ENCODE measurements around the gene CHTF8.
A peak's percentile ranks its signal among the peaks of the same experiment; 100 is the strongest.
"Not testable (repeated sequence)": the region's sequence is repeated elsewhere in the genome, so short reads cannot be mapped to it uniquely, and the experiment has no call there.

Gene CHTF8

DNA sequence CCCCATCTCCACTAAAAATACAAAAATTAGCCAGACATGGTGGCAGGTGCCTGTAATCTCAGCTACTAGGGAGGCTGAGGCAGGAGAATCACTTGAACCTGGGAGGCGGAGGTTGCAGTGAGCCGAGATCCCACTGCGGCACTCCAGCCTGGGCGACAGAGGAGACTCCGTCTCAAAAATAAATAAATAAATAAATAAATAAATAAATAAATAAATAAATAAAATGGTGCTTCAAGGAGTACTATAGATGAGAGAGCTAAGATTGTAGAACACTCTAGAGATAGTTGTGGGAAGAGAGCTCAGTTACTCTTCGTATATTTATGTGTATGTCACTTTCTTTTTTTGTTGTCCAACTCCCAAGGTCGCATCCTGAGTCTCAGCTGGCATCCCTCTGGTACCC is 7.1 kb upstream of the CHTF8 start:
- not testable (repeated sequence) for DNase-seq (ENCODE audit: low read depth in 2 of 3, low spot score in 1 of 3)

DNA sequence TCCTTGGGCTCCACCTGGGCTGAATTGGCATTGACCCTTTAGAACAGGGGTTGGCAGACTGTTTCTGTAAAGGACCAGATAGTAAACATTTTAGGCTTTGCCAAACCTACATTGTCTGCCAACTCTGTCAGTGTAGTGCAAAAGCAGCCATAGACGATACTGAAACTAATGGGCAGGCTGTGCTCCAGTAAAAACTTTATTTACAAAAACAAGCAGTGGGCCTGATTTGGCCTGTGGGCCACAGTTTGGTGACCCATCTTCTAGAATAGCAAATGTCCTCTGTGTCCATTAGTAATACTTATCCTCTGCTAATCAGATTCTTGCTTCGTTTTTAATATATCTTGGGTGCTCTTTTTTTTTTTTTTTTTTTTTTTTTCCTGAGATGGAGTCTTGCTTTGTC is 6.2 kb upstream of the CHTF8 start:
- no peak for DNase-seq (ENCODE audit: low read depth in 2 of 3, low spot score in 1 of 3)

DNA sequence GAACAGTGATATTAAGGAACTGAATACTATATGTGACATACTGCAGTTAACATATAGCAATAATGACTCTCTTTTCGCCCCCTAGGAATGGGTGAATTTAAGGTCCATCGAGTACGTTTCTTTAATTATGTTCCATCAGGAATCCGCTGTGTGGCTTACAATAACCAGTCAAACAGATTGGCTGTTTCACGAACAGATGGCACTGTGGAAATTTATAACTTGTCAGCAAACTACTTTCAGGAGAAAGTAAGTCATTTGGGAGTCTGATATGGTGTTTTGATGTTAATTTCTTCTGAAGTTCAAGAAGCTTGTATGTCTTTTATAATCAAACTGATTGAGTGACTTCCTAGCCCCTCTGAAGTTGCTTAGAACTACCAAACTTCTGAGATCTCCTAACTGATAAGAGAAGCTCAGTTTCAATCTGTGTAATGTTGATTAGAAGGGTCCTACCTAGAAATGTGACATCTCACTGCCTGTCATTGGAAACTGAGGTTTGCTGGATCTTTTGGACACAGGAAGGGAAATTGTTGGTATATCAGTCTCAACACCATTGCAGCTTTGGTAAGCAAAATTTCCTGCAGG is 1.1 kb upstream of the CHTF8 start:
- DNase-seq (ENCODE audit: low read depth in 2 of 3, low spot score in 1 of 3): no peak

- DNase-seq (ENCODE audit: low read depth in 2 of 3, low spot score in 1 of 3): peak; percentile 64 to 79 (median 66)
These were observed 457 bp downstream of the CHTF8 start for GRCh38 chr16:69131839-69132423.

- DNase-seq (ENCODE audit: low read depth in 2 of 3, low spot score in 1 of 3): no peak
These were observed 1.1 kb downstream of the CHTF8 start for GRCh38 chr16:69131167-69131838.

DNA sequence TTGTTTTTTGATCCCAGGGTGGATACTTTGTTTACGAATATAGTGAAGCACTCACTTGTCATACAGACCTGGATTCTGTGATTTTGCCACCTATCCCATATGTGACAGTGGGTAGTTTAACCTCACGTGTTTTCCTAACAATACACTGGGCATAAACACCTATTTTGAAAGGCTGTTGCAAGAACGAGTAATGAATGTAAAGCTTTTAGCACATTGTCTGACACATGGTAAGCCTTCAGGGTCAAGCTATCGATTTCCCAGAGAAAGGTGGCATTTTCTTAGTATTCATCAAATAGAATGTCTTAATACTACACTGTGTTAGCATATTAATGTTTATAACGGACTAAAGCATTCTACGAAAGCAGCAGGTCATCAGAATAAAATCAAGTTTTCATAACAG is 1.9 kb downstream of the CHTF8 start:
- DNase-seq (ENCODE audit: low read depth in 2 of 3, low spot score in 1 of 3): no peak

DNA sequence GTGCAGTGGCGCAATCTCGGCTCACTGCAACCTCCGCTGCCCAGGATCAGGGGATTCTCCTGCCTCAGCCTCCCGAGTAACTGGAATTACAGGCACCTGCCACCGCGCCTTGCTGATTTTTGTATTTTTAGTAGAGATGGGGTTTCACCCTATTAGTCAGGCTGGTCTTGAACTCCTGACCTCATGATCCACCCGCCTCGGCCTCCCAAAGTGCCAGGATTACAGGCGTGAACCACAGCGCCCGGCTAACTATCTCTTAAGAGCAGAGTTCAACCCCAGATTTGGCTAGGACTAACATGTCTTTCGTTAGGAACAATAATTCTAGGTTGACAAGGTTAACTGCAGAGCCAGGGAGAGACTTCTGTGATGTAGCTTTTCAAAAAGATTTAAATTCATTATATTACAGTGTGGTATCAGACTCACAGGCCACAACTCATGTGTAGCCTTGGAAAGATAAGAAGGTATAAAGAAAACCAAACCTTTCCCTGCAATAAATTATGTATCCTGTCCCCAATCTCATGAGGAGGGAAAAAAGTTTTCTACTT is 4.3 kb downstream of the CHTF8 start:
- DNase-seq (ENCODE audit: low read depth in 2 of 3, low spot score in 1 of 3): no peak

DNA sequence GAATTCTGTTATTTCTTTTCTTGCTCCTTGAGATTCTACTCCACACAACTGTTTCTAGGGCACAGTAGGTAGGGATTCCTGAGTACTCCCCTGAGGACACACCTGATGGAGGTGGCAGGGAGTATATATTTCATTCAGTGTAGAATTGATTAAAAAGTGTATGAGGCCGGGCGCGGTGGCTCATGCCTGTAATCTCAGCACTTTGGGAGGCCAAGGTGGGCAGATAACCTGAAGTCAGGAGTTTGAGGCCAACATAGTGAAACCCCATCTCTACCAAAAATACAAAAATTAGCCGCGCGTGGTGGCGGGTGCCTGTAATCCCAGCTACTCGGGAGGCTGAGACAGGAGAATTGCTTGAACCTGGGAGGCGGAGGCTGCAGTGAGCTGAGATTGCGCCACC is 5.6 kb downstream of the CHTF8 start:
- not testable (repeated sequence) for DNase-seq (ENCODE audit: low read depth in 2 of 3, low spot score in 1 of 3)

DNA sequence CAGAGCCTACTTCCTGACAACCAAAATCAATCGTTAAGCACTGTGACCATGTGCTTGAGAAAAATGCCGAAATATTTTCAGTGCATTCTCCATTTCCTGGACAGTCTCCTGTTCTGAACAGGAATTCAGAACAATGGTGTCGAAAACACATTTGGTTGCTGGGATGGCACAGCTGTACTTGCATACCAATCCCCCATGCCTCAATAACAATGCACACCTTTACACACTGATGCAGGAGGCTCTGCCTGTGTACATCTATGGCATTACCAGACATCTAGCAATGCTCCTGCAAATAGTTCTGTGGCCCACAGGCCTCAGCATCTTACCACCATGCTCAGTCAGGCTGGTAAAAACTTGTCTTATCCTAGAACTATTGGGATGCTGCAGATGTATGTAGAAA is 6.2 kb downstream of the CHTF8 start:
- no peak for DNase-seq (ENCODE audit: low read depth in 2 of 3, low spot score in 1 of 3)

DNA sequence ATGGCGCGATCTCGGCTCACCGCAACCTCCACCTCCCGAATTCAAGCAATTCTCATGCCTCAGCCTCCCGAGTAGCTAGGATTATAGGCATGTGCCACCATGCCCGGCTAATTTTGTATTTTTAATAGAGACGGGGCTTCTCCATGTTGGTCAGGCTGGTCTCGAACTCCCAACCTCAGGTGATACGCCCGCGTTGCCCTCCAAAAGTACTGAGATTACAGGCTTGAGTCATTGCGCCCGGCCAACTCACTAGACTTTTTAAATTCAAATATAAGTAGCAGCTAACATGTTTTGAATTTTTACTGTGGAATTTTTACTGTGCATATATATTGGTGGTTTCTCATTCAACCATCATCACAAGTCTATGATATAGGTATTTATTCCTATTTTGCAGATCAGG is 7.4 kb downstream of the CHTF8 start:
- DNase-seq (ENCODE audit: low read depth in 2 of 3, low spot score in 1 of 3): not testable (repeated sequence)

GRCh38 chr16:69124406-69124805 is 8.0 kb downstream of the CHTF8 start:
- DNase-seq (ENCODE audit: low read depth in 2 of 3, low spot score in 1 of 3): not testable (repeated sequence)

DNA sequence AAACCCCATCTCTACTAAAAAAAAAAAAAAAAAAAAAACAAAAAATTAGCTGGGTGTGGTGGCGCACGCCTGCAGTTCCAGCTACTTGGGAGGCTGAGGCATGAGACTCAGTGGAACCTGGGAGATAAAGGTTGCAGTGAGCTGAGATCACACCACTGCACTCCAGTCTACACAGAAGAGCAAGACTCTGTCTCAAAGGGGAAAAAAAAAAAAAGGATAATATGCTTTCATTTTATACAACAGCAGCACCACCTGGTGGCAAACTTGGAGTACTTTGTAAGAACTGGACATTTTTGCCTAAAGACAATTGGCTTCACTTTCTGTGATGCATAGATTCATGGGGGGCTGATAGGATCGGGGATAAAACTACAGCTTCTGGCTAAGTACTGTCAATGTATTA is 8.5 kb downstream of the CHTF8 start:
- DNase-seq (ENCODE audit: low read depth in 2 of 3, low spot score in 1 of 3): peak; percentile 10 to 51 (median 41)

GRCh38 chr16:69120096-69120664 is 12.2 kb downstream of the CHTF8 start:
- no peak for DNase-seq (ENCODE audit: low read depth in 2 of 3, low spot score in 1 of 3)

GRCh38 chr16:69119536-69119935 is 12.9 kb downstream of the CHTF8 start:
- no peak for DNase-seq (ENCODE audit: low read depth in 2 of 3, low spot score in 1 of 3)

DNA sequence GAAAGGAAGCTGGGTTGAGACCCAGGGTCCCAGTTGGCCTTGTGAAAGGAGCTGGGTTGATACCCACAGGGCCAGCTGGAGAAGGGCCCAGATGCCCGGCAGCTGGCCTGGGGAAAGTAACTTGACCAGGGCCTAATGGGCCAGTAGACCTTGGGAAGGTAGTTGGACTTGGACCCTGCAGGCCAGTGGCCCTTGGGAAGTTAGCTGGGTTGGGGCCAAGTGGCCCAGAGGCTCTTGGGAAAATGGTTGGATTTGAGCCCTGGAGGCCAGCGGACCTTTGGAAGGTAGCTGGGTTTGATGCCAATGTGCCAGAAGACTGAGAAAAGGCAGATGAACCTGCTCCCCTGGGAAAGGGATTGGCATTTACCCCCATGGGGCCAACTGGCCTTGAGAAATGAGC is 13.4 kb downstream of the CHTF8 start:
- no peak for DNase-seq (ENCODE audit: low read depth in 2 of 3, low spot score in 1 of 3)

DNA sequence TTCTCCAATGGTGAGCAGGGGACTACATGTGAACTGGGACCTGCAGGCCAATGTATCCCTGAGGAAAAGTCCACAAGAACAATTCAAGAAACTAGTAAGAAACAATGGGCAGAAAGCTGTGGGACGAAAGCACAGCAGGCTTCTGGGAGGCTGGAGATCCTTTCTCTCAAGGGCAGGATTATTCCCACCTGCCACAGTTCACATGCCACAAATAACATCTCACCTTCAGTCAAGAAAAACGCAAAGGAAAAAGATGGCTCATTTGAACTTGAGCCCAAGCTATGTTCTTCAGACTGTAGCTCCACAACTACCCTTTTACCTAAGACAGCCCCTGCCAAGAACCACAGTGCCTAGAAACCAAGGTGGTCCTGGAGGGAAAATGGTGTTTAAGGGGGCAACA is 13.9 kb downstream of the CHTF8 start:
- DNase-seq (ENCODE audit: low read depth in 2 of 3, low spot score in 1 of 3): no peak

DNA sequence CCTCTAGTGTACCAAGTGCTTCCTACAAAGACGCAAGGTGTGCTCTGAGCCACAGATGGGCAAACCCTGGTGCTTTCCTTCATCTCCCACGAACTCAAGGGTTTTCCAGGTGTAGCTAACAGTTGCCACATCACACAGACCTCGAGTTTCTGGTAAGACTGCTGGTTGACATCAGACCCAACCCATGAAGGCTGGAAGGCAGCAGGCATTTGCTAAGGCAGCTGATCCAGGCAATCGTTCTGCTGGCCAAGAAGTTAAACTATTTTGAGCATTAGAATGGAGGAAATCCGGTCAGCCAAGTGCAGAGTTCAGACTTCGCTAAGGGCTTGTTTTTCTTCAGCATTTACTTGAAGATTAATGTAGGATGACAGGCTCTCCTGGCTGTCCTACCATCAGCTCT is 15.5 kb downstream of the CHTF8 start:
- no peak for DNase-seq (ENCODE audit: low read depth in 2 of 3, low spot score in 1 of 3)

DNA sequence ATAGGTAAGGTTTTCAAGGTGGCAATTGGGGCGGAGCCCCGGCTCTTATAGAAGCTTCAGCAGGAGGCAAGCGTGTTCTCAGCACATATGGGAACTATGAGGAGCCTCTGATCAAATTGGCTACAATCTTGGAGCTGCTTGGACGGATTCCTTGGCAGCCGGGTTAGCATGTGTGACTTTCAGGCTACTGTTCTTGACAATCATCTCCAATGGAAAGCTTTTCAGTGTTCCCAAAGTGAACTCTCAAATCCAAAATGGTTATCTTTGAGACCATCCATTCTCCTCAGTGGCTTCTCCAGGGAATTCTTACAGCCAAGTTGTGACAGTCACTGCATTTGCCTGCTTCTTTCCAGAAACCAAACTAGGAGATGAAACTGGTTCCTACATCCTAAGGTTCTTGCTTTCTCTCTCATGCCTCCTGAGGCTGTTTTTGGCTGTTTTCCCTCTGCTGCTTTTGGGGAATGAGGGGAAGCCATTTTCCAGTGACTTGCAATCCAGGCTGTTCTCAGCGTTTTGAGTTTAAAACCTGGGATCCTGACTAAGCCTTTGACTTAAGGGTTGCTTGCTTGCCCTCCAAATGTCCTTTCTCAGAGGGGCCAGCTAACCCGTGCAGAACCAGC is 16.0 kb downstream of the CHTF8 start:
- no peak for DNase-seq (ENCODE audit: low read depth in 2 of 3, low spot score in 1 of 3)

DNA sequence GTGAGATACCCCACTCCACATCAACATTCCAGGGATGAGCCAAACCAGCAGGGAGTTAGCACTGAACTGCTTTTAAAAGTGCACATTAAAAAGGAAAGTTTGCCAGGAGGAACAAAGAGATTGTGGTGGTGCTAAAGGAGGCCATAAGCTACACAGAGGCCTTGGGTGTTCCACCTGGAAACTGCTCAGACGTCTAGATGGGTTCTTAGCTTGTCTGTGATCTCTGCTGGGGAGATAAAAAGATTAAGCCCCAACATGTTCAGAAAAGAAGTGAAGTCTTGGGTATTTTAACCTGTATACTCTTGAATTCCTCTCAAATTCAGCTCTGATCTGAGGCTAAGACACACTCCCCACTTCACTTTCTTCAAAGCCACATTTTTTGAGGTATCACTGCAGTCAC is 16.6 kb downstream of the CHTF8 start:
- no peak for DNase-seq (ENCODE audit: low read depth in 2 of 3, low spot score in 1 of 3)

DNA sequence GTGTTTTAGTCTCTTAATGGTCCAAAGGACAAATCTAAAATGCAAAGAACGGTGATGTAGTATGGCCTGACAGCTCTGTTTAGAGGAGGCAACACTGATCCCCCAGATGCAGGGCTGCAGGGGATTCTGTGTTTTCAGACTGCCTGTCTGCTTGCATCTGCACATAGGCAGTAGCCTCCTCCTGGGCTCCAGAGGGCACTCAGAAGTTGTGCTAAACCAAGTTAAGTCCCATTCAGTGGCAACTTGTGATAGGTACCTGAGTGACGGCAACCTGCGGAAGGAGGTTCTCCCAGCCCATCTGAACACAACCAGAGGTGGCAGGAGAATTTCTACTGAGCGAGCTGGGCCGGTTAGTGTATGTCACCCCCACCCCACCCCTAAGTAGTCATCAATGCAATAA is 17.0 kb downstream of the CHTF8 start:
- no peak for DNase-seq (ENCODE audit: low read depth in 2 of 3, low spot score in 1 of 3)

GRCh38 chr16:69114976-69115355 is 17.4 kb downstream of the CHTF8 start:
- no peak for DNase-seq (ENCODE audit: low read depth in 2 of 3, low spot score in 1 of 3)
